Measurements from ENCODE around the gene NCR3LG1. TPM values are rescaled to one million over a fixed set of nuclear protein-coding genes. Genes with fewer than 3 reads are reported as not detected.

Gene NCR3LG1
- total RNA-seq, 1 experiment from 2014 or later = 38.6 TPM

- Histone ChIP-seq H3K27ac (ENCODE audit: low read length) (no peak overlapping the region), H3K36me3 (ENCODE audit: insufficient read depth, low read length) (no peaks in the 10 kb centered on the region), H3K9ac (ENCODE audit: low read length) (no peak overlapping the region), H3K4me2 (ENCODE audit: low read depth, low read length, poor library complexity, severe bottlenecking) (no peak overlapping the region), H2AFZ (ENCODE audit: low read length) (no peak overlapping the region), H4K20me1 (ENCODE audit: insufficient read depth, low read depth, low read length) (no peaks in the 10 kb centered on the region), H3K4me3 (ENCODE audit: low read length) (no peak overlapping the region), H3K27me3 (ENCODE audit: low read length) (no peaks in the 10 kb centered on the region), H3K79me2 (ENCODE audit: low read length) (no peaks in the 10 kb centered on the region), H3K4me1 (ENCODE audit: low read length) (no peaks in the 10 kb centered on the region), H3K9me2 (replicated peaks; ENCODE audit: insufficient read depth, low read length) (no peaks in the 10 kb centered on the region), H3K9me3 (ENCODE audit: low read length) (no peaks in the 10 kb centered on the region)
- no peak for DNase-seq
Observed at GRCh38 chr11:17343257-17343656, 8.3 kb upstream of the NCR3LG1 start.

- no peaks in the 10 kb centered on the region for H3K79me2 ChIP-seq (ENCODE audit: low read length)
- H2AFZ ChIP-seq (ENCODE audit: low read length) = no peak overlapping the region
- H3K4me2 ChIP-seq (ENCODE audit: low read depth, low read length, poor library complexity, severe bottlenecking) = no peak overlapping the region
- no peak overlapping the region for H3K4me3 ChIP-seq (ENCODE audit: low read length)
- H3K27ac ChIP-seq (ENCODE audit: low read length) = no peak overlapping the region
- H3K4me1 ChIP-seq (ENCODE audit: low read length) = no peaks in the 10 kb centered on the region
- H4K20me1 ChIP-seq (ENCODE audit: insufficient read depth, low read depth, low read length) = no peaks in the 10 kb centered on the region
- no peaks in the 10 kb centered on the region for H3K9me3 ChIP-seq (ENCODE audit: low read length)
- H3K9me2 ChIP-seq (replicated peaks; ENCODE audit: insufficient read depth, low read length) = no peaks in the 10 kb centered on the region
- H3K27me3 ChIP-seq (ENCODE audit: low read length) = no peaks in the 10 kb centered on the region
- H3K36me3 ChIP-seq (ENCODE audit: insufficient read depth, low read length) = no peaks in the 10 kb centered on the region
- no peak overlapping the region for H3K9ac ChIP-seq (ENCODE audit: low read length)
- no peak for DNase-seq
Observed at GRCh38 chr11:17343907-17344306, 7.7 kb upstream of the NCR3LG1 start.

- no peak overlapping the region for H2AFZ ChIP-seq (ENCODE audit: low read length)
- peaks cover 18% of the 10 kb centered on the region for H3K4me1 ChIP-seq (ENCODE audit: low read length)
- no peak overlapping the region for H3K9ac ChIP-seq (ENCODE audit: low read length)
- H3K9me3 ChIP-seq (ENCODE audit: low read length) = no peaks in the 10 kb centered on the region
- H3K9me2 ChIP-seq (replicated peaks; ENCODE audit: insufficient read depth, low read length) = no peaks in the 10 kb centered on the region
- H3K27me3 ChIP-seq (ENCODE audit: low read length) = no peaks in the 10 kb centered on the region
- DNase-seq = no peak
- H3K79me2 ChIP-seq (ENCODE audit: low read length) = peaks cover 3% of the 10 kb centered on the region
- H4K20me1 ChIP-seq (ENCODE audit: insufficient read depth, low read depth, low read length) = no peaks in the 10 kb centered on the region
- H3K4me2 ChIP-seq (ENCODE audit: low read depth, low read length, poor library complexity, severe bottlenecking) = no peak overlapping the region
- H3K36me3 ChIP-seq (ENCODE audit: insufficient read depth, low read length) = no peaks in the 10 kb centered on the region
- H3K4me3 ChIP-seq (ENCODE audit: low read length) = no peak overlapping the region
- no peak overlapping the region for H3K27ac ChIP-seq (ENCODE audit: low read length)
Observed at GRCh38 chr11:17347676-17348075, 3.9 kb upstream of the NCR3LG1 start.

- Histone ChIP-seq H3K4me3 (ENCODE audit: low read length) (peak overlapping the region; percentile 68; the same call in 1 of the 2 replicates), H3K9me2 (replicated peaks; ENCODE audit: insufficient read depth, low read length) (no peaks in the 10 kb centered on the region), H3K36me3 (ENCODE audit: insufficient read depth, low read length) (peaks cover 10% of the 10 kb centered on the region; the same call in 1 of the 2 replicates), H3K4me2 (ENCODE audit: low read depth, low read length, poor library complexity, severe bottlenecking) (peak overlapping the region; percentile 80), H2AFZ (ENCODE audit: low read length) (no peak overlapping the region), H4K20me1 (ENCODE audit: insufficient read depth, low read depth, low read length) (no peaks in the 10 kb centered on the region), H3K27me3 (ENCODE audit: low read length) (no peaks in the 10 kb centered on the region), H3K9ac (ENCODE audit: low read length) (peak overlapping the region; percentile 90; the same call in 1 of the 2 replicates), H3K79me2 (ENCODE audit: low read length) (peaks cover 27% of the 10 kb centered on the region), H3K27ac (ENCODE audit: low read length) (no peak overlapping the region), H3K4me1 (ENCODE audit: low read length) (peaks cover 36% of the 10 kb centered on the region), H3K9me3 (ENCODE audit: low read length) (no peaks in the 10 kb centered on the region)
- DNase-seq = no peak
Observed at GRCh38 chr11:17350455-17351171, 987 bp upstream of the NCR3LG1 start.

GRCh38 chr11:17351172-17351509 lies 459 bp upstream of the NCR3LG1 start:
- H3K9ac ChIP-seq (ENCODE audit: low read length) = peak overlapping the region; percentile 90
- no peaks in the 10 kb centered on the region for H4K20me1 ChIP-seq (ENCODE audit: insufficient read depth, low read depth, low read length)
- no peak for DNase-seq
- peak overlapping the region; percentile 63; the same call in 1 of the 2 replicates for H2AFZ ChIP-seq (ENCODE audit: low read length)
- no peaks in the 10 kb centered on the region for H3K27me3 ChIP-seq (ENCODE audit: low read length)
- H3K9me2 ChIP-seq (replicated peaks; ENCODE audit: insufficient read depth, low read length) = no peaks in the 10 kb centered on the region
- H3K4me3 ChIP-seq (ENCODE audit: low read length) = peak overlapping the region; percentile 68
- peaks cover 36% of the 10 kb centered on the region for H3K4me1 ChIP-seq (ENCODE audit: low read length)
- H3K79me2 ChIP-seq (ENCODE audit: low read length) = peaks cover 30% of the 10 kb centered on the region
- H3K4me2 ChIP-seq (ENCODE audit: low read depth, low read length, poor library complexity, severe bottlenecking) = peak overlapping the region; percentile 80
- no peaks in the 10 kb centered on the region for H3K9me3 ChIP-seq (ENCODE audit: low read length)
- H3K36me3 ChIP-seq (ENCODE audit: insufficient read depth, low read length) = peaks cover 11% of the 10 kb centered on the region; the same call in 1 of the 2 replicates
- H3K27ac ChIP-seq (ENCODE audit: low read length) = peak overlapping the region; percentile 86; the same call in 1 of the 2 replicates

GRCh38 chr11:17352950-17353820 lies 1.6 kb downstream of the NCR3LG1 start:
- H3K27ac ChIP-seq (ENCODE audit: low read length) = peak overlapping the region; percentile 86
- no peaks in the 10 kb centered on the region for H3K9me3 ChIP-seq (ENCODE audit: low read length)
- peak overlapping the region; percentile 90 for H3K9ac ChIP-seq (ENCODE audit: low read length)
- peaks cover 50% of the 10 kb centered on the region for H3K79me2 ChIP-seq (ENCODE audit: low read length)
- peak overlapping the region; percentile 68 for H3K4me3 ChIP-seq (ENCODE audit: low read length)
- H3K4me2 ChIP-seq (ENCODE audit: low read depth, low read length, poor library complexity, severe bottlenecking) = peak overlapping the region; percentile 80
- no peaks in the 10 kb centered on the region for H3K27me3 ChIP-seq (ENCODE audit: low read length)
- H2AFZ ChIP-seq (ENCODE audit: low read length) = peak overlapping the region; percentile 88; the same call in 1 of the 2 replicates
- no peaks in the 10 kb centered on the region for H3K9me2 ChIP-seq (replicated peaks; ENCODE audit: insufficient read depth, low read length)
- DNase-seq = peak; percentile 92
- peaks cover 36% of the 10 kb centered on the region for H3K4me1 ChIP-seq (ENCODE audit: low read length)
- peaks cover 30% of the 10 kb centered on the region for H3K36me3 ChIP-seq (ENCODE audit: insufficient read depth, low read length)
- H4K20me1 ChIP-seq (ENCODE audit: insufficient read depth, low read depth, low read length) = no peaks in the 10 kb centered on the region

- H3K9me3 ChIP-seq (ENCODE audit: low read length) = no peaks in the 10 kb centered on the region
- peak overlapping the region; percentile 86 for H3K27ac ChIP-seq (ENCODE audit: low read length)
- no peak for DNase-seq
- H3K4me1 ChIP-seq (ENCODE audit: low read length) = peaks cover 36% of the 10 kb centered on the region
- peaks cover 38% of the 10 kb centered on the region for H3K36me3 ChIP-seq (ENCODE audit: insufficient read depth, low read length)
- peaks cover 57% of the 10 kb centered on the region for H3K79me2 ChIP-seq (ENCODE audit: low read length)
- H4K20me1 ChIP-seq (ENCODE audit: insufficient read depth, low read depth, low read length) = no peaks in the 10 kb centered on the region
- peak overlapping the region; percentile 68 for H3K4me3 ChIP-seq (ENCODE audit: low read length)
- H3K4me2 ChIP-seq (ENCODE audit: low read depth, low read length, poor library complexity, severe bottlenecking) = peak overlapping the region; percentile 80
- H3K9me2 ChIP-seq (replicated peaks; ENCODE audit: insufficient read depth, low read length) = no peaks in the 10 kb centered on the region
- peak overlapping the region; percentile 90 for H3K9ac ChIP-seq (ENCODE audit: low read length)
- peak overlapping the region; percentile 39; the same call in 1 of the 2 replicates for H2AFZ ChIP-seq (ENCODE audit: low read length)
- no peaks in the 10 kb centered on the region for H3K27me3 ChIP-seq (ENCODE audit: low read length)
Observed at GRCh38 chr11:17353821-17354600, 2.4 kb downstream of the NCR3LG1 start.

All from Karpas-422 (cell line).